GM19397 (cell line): ENCODE data around the gene PTPN21.

Experiments used
- ATAC-seq: cut with Tn5 transposase; IDR thresholded peaks from one replicate; pipeline ENCODE4 v1.9.1; 2021; ENCODE audit warnings: mild to moderate bottlenecking, moderate library complexity; ENCODE audit not compliant: unreplicated experiment

Gene PTPN21

DNA sequence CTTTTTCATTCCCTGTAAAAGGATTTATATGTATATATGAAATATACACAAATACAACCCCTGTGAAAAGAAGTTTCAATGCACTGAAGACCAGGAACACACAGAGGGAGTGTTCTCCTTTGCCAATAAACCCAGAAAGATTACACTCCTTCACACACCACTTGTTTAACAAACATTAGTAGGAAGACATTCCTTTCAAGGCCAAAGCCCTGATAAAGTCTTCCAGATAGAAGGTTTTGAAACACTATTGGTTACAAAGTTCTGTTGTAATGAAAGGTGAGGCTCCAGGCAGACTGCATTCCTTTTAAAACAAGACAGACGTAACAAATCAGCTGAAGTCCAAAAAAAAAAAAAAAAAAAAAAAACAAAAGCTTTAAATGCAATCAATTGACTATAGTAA lies 81.0 kb downstream of the PTPN21 start:
- no peak for ATAC-seq

DNA sequence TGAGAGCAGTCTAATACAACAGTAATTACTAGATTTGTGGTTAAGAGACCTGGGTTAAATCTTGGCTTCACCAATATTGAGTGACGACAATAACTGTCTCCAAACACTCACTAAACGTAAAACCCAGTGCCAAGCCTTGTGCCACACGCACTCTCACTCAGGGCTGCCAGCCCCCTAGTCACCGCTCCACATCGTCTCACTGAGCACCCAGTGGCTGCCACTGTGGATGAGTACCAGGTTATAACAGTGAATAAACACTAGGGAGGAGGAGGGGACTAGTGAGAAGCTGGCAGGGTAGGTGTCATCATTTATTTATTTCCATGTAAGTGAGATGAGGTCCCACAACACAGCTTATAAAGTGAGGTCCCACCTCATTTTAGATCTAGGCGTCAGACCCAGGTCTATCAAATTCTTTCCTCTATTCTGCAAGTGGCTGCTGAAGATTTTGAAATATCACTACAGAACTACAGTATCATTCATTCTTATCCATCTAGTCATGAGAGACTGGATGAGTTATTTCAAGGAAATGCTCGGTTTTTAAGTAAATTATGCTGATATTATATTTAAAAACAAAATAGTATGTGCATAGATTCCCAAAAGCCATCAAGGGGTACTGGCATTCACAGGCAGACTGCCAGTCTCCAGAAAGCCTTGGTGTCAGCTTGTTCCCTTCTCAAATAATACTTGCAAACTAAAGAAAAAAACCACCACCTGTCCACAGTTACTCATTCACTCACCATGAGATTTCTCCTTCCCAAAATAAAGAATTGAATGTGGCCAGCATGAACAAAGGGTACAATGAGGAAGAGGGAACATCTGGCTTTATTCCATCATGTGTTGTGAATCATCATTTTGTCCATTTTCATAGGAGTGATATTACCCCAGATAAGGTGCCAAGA lies 84.0 kb downstream of the PTPN21 start:
- no peak for ATAC-seq

DNA sequence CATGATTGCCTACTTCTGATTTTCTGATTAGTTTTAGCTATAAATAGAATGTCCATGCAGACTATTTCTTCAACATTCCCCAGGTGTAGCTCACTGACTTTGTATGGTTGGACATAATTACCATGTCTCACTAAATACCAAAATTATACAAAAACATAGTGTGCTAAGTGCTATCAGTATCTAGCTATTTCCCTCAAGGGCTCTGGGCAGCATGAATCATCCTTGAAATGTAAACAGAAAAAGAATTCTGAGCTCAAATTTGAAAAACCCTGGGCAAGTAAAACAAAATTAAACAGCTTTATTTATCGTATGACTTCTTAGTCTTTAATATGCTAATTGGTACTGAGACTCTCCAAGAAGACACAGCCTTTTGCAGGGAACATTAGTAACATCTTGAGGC lies 86.4 kb downstream of the PTPN21 start:
- ATAC-seq, result no peak

- no peak for ATAC-seq
These were observed 91.5 kb downstream of the PTPN21 start for GRCh38 chr14:88463318-88463717.

DNA sequence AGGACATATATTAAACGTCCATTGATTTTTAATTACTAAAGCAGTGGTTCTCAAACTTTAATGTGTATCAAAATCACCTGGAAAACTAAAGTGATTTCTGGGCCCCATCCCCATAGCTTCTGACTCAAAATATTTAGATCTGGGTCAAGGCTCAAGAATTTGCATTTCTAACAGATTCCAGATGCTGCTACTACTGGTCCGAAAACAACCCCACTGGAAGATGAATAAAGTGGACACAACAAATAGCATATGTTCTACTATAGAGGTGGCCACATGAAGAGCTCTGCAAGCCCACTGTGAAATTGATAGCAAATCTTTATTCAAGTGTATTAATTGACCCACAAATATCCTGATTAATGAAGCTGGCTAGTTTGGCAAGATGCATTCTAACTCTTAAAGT lies 99.9 kb downstream of the PTPN21 start:
- no peak for ATAC-seq

DNA sequence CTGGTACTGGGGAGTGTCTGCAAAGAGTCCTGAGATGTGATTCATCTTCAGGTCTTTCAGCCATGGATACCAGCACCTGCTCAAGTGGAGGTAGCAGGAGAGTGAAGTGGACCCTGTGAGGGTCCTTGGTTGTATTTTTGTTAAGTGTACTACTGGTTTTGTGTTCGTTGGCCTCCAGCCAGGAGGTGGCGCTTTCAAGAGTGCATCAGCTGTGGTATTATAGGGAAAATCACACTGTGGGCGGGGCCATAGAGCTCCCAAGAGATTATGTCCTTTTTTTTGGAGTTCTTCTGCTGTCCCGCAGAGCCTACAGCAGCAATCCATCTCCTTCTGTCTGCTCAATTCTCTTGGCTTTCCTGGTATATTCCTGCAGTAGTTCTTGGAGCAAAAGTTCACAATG lies 102.6 kb downstream of the PTPN21 start:
- no peak for ATAC-seq

GRCh38 chr14:88439088-88439487 lies 115.7 kb downstream of the PTPN21 start:
- ATAC-seq, result no peak

GRCh38 chr14:88437658-88438057 lies 117.1 kb downstream of the PTPN21 start:
- ATAC-seq, result no peak

- ATAC-seq, result no peak
These were observed 123.8 kb downstream of the PTPN21 start for GRCh38 chr14:88430976-88431375.

DNA sequence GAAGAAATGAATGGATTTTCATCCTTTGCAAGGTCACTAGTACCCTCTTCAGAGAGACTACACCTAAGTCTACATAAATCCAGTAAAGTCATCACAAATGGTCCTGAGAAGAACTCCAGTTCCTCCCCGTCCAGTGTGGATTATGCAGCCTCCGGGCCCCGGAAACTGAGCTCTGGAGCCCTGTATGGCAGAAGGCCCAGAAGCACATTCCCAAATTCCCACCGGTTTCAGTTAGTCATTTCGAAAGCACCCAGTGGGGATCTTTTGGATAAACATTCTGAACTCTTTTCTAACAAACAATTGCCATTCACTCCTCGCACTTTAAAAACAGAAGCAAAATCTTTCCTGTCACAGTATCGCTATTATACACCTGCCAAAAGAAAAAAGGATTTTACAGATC lies 128.5 kb downstream of the PTPN21 start:
- no peak for ATAC-seq

GRCh38 chr14:88424573-88424972 lies 130.2 kb downstream of the PTPN21 start:
- ATAC-seq, result no peak

DNA sequence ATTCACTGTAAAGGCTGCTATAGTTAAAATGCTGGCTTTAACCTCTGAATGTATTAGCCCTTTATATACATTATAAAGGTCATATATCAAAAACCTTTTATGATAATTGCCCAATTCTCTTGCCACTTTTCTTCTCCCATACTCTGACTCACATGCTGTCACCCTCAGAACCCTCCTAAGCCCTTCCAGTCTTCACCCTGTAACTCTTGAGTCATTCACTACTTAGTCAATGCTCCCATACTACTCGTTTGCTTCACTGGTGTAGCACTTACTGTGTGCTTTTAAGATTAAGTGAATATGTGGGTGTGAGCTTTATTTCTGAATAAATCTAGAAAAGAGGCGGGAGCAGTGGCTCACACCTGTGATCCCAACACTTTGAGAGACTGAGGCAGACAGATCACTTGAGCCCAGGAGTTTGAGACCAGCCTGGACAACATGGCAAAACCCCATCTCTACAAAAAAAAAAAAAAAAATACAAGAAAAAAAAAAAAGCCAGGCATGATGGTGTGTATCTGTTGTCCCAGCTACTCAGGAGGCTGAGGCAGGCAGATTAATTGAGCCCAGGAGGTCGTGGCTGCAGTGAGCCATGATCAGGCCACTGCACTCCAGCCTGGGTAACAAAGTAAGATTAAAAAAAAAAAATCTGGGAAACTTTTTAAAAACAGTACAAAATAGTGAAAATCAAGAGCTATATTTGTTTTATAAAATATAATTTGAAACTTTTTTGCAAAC lies 131.7 kb downstream of the PTPN21 start:
- no peak for ATAC-seq

GRCh38 chr14:88422047-88422446 lies 132.8 kb downstream of the PTPN21 start:
- no peak for ATAC-seq

DNA sequence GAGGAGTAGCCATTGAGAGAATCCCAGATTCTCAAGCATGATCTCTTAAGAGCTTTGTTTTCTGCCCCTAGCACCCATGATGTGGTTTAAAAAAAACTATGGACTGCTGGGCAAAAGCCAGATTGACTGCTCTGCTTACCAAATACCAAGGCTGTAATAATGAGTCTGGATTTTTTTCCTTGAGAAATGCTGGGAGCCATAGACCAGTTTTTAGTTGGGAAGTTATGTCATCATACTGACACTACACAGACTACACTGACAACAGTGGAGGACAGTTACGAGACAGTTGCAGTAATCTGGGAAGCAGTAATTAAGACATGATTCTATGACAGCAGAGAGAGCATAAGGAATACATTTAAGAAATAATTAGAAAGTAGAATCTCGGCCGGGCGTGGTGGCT lies 133.5 kb downstream of the PTPN21 start:
- ATAC-seq, result no peak

DNA sequence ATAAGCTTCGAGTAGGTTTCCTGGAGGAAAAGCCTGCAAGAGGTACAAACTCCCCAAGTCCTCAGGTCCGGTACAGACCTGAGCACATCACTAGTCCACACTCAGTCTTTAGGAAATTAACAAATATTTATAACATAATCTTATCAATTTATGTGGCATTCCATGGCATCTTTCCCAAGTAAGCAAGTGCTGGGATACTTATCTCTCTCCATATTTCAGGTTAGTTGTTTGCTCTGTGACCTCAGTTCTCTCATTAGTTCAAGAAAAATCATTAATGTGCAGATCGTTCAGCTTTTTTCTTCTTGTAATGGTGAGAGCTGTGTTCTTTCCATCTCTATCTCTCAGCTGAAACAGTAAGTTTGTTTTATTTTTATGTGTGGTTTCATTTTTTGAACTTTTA lies 134.6 kb downstream of the PTPN21 start:
- no peak for ATAC-seq

DNA sequence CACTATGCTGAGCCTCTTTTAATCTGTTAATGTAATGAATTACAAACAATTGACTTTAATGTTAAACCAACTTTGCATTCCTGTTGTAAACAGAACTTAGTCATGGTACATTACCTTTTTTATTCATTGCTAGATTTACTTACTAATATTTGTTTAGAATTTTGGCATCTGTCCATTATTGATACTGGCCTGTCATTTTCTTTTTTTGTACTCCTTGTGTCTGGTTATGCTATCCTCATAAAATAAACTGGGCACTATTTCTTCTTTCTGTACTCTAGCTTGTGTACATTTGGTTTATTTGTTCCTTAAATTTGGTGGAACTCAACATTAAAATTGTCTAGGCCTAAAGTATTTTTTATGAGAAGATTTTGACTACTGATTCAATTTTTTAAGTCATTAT lies 137.2 kb downstream of the PTPN21 start:
- ATAC-seq, result no peak
